Effector CD8-positive, alpha-beta T cell (primary cell): ENCODE measurements around the gene PRTN3.

Experiments
- DNase-seq: peaks from one replicate; lab custom pipeline; 2025; lab: John Stamatoyannopoulos, UW
- total RNA-seq, 4 experiments: gene quantifications; one replicate each; lab custom pipeline; 2026; lab: John Stamatoyannopoulos, UW

The PRTN3 gene, protein sequence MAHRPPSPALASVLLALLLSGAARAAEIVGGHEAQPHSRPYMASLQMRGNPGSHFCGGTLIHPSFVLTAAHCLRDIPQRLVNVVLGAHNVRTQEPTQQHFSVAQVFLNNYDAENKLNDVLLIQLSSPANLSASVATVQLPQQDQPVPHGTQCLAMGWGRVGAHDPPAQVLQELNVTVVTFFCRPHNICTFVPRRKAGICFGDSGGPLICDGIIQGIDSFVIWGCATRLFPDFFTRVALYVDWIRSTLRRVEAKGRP
- total RNA-seq, result 0 to 0.09 (median 0) reads per million in 4 experiments

DNA sequence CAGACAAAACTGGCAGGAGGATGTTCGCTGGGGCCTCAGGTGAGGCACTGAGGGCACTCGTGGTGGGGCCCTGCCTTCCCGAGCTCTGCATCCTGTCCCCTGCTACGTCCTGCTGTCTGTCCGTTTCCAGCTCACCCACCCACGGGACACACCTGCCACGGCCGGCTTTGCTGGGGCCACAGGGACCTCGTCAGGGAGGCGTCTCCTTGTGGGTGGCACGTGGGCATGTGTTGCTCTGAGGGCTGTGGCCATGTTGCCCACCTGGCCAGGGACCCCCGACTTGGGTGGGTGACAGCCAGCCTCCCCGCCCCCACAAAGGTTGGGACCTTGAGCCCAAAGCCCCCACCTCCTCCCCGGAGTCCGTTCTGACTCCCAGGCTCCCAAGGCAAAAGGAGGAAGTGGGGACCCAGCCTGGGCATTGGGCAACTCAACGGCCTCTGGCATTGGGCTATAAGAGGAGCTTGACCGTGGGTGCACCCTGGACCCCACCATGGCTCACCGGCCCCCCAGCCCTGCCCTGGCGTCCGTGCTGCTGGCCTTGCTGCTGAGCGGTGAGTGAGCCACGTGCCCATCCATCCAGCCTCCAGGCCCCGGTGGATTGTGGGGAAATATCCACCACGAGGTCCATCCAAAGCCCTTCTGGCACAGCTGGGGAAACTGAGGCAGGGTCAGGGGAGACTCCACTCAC, at the start of gene PRTN3:
Gene PRTN3 (plus strand): TSS at position 481 of the 688 bp plus-strand sequence. CDS start 10 bp downstream, at position 491.
- DNase-seq, result no peak

DNA sequence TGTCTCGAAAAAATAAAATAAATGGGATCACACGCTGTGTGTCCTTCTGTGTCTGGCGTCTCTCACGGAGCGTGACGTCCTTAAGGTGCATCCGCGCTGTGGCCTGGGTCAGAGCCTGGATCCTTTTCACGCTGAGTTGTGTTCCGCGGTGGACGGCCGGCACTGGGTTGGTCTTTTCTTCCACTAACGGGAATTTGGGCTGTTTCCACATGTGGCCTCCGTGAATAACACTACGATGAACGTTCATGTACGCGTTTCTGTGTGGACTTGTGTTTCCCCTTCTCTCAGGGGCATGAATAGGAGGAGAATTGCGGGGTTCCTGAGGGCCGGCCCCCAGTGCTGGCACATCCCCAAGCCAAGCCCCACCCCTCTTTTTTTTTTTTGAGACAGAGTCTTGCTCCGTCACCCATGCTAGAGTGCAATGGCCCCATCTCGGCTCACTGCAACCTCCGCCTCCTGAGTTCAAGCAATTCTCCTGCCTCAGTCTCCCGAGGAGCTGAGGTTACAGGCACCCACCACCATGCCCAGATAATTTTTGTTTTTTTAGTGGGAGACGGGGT, 49.7 kb upstream of the PRTN3 start:
- DNase-seq, result no peak

DNA sequence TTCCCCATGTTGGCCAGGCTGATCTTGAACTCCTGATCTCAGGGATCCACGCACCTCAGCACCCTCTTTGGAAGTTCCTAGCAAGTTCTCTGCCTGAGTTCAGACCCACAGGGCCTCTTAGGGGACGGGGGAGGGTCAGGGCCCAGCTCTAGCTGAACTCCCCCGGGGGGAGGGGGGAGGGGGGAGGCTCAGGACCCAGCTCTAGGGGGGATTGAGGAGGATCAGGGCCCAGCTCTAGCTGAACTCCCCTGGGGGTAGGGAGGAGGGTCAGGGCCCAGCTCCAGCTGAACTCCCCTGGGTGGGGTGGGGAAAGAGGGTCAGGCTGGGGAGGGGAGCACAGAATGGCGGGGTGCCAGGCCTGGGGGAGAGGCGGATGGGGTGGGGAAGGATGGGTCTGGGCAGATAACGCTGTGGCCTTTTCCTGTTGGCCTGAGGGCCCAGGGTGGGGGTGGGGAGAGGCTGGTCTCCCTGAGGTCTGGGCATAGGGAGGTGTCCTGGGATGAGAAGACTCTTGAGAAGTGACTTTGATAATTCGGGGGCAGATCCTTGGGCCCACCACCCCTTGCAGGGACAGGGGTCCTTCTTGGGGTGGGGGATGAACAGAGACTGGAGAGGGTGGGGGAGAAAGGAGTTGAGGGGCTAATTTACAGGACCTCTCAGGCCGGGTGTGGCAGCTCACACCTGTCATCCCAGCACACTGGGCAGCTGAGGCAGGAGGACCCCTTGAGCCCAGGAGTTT, 49.1 kb upstream of the PRTN3 start:
- DNase-seq, result no peak

DNA sequence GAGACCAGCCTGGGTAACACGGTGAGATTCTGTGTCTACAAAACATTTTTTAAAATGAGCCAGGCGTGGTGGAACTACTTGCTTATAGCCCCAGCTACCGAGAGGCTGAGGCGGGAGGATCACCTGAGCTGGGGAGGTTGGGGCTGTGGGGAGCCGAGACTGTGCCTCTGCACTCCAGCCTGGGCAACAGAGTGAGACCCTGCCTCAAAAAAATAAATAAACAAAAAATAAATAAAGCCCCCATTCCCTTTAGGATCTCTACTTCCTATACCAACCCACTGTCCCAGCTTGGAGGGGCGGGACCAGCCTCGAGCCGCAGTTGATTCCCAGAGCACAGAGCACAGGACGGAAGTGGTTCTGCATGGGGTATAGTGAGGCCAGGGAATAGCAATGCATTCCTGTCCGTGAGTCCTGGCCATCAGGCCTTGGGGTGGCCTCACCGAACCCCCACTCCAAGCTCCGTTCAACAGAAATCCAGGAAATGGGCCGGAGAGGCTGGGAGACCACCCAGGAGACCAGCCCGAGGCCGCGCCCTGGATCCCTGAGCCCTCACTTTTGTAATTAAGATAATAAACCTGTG, 48.4 kb upstream of the PRTN3 start:
- no peak for DNase-seq

DNA sequence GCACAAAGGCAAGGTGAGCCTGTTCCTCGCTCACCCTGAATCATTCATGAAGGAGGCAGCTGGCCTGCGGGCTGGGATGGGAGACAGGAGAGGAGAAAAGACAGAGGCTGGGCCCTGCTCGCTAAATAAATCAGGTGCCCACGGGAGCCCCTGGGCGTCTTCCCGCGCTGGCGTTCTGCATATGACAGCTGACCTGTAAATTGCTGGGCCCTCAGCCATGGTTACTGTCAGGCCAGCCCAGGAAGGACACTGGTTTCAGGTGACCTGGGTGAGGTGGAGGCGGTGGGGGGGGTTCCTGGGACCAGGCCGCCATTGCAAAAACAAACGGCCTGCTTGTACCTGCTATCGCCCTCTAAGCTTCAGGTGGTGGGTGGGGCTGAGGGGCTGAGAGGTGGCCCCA, 47.0 kb upstream of the PRTN3 start:
- DNase-seq, result no peak

DNA sequence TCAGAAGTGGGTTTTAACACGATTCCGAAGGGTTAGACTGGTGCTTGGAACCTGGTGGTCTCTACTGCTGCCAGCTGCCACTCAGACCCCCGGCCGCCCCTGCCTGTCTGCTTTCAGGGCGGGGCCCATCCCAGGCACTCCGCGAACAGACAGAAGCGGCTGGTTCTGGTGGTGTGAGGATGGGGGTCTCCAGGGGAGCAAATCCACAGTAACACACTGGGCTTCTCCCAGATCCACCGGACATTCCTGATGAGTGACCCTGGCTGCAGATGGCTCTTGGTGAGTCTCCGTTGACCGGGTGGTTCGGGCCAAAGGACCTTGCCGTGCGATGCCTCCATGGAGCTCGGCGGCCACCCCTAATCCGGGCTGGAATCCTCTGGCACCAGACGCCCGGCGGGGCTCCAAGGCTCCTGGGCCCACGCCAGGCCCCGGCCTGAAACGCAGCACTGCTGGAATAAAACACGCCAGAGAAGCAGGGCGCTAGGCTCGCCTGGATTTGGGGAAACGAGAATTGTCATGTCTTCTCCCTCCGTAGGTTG, 45.7 kb upstream of the PRTN3 start:
- DNase-seq, result no peak

DNA sequence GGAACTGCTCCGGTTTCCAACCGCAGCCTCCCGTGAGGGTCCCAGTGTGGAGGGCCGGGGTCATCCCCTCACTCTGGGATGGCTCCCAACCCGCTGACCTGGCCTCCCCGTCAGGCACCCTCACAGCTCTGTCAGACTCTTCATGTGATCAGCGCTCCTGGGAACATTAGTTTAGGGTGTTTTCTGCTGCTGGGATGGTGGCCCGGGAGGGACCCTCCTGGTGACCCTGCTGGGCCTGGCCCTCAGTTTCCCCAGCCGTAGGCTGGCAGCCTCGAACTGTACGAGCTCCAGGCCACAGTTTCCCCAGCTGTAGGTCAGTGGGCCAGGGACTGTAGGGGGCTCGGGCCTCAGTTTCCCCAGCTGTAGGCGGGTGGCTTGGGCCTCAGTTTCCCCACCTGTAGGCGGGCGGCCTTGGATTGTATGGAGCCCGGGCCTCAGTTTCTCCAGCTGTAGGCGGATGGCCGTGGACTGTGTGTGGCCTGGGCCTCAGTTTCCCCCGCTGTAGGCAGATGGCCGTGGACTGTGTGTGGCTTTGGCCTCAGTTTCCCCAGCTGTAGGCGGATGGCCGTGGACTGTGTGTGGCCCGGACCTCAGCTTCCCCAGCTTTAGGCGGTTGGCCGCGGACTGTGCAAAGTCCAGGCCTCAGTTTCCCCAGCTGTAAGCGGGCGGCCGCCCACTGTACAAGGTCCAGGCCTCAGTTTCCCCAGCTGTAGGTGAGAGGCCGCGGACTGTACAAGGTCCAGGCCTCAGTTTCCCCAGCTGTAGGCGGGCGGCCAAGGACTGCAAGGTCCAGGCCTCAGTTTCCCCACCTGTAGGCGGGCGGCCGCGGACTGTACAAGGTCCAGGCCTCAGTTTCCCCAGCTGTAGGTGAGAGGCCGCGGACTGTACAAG, 44.9 kb upstream of the PRTN3 start:
- DNase-seq, result no peak

DNA sequence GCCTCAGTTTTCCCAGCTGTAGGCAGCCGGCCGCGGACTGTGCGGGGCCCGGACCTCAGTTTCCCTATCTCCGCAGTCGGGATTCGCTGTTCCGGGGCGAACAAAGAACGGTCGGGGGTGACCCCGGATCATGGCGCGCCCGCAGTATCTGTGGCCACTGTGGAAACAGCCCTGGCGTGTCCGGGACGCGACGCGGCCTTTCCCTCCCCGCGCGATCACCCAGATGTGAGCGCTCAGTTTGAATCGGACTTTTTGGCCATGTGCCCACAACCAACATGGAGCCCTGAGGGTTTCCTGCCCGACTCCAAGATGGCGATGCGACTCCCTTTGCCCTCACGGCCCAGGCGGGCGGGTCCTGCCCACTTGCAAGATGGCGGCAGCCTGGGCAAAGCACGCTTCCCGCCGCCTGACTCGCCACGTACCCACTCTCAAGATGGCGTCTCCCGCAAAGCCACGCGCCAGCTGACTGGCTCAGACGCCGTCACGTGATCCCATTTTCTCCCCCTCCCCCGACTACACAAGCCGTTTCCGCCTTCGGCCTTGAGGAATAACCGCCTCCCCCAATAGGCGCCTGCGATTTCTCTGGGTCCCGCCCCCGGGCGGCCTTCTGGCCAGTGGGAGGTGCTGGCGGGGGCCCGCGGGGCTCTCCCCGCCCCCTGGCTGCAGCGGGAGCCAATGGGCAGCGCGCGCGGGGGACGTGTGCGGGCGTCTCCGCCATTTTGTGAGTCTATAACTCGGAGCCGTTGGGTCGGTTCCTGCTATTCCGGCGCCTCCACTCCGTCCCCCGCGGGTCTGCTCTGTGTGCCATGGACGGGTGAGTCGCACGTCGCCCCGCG, 43.9 kb upstream of the PRTN3 start, which contains the start of gene PTBP1:
Gene PTBP1 (plus strand): TSS at position 761 of the 836 bp plus-strand sequence. CDS start 46 bp downstream, at position 807.
- DNase-seq, result peak; percentile 99

DNA sequence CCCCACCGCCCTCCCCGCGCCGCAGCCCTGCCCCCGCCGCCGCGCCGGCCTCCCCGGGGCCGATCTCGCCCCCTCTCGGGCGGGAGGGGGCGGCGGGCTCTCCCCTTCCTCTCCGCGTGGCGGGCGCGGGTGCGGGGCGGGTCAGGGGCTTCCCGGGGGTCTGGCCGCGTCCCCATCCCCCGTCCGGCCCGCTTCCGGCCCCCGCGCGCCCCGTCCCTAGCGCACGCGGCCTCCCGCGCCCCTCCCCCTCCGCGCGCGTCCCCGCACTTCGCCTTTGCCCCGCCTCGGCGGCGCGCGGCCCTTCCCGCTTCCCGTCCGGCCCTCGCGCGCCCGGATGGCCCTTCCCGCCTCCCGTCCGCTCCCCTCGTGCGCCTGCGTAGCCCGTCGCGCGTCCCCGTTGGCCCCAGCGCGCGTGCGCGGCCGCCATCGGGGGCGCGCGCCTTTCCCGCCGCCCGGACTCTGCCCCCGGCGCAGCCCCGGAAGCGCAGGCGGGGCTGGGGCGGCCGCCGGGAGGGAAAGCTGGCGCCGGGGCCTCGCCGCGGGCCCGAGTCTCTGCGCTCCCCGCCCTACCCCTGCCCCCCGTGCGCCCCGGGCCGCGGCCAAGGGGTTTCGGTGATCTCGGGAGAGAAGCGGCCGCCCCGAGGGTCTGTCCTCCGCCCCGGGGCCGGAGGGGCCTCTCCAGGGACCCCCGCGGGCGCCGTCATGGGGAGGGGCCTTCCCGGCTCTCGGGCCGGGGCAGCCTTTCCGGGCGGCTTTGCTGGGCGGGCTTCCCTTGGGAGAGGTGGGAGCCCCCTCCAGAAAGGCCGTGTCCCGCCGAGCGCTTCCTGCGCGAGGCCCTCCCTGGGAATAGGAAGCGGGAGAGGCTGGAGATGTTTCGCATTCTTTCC, 43.0 kb upstream of the PRTN3 start:
- peak; percentile 74 for DNase-seq

DNA sequence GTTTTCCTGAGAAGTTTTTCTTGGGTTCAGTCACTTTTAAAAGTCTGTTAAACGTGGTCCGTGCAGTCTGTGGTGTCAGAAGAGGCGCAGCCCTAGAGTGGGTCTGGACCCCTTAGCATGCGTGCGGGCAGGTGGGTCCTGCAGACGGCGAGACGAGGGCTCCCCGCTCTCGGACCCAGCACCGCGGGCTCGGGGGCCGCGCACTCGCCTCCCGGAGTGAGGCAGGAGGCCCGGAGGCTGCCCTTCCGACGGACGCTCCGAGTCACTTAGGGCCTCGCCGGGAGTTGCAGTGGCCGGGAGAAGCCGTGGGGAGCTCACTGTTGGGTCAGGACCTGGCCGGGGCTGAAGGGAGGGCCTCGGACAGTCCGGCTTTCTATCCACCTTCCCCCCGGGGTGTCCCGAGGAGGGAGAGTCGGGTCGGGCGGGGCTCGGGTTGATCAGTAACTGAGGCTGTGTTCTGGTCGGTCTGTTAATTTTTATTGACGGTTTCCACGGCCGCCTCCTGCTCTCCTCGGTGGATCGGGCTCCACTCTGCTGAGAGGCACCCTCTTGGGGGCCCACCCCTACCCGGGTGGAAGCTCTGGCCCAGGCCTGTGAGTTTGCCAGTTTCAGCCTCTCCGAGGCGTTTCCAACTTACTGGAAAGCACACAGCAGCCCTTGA, 42.3 kb upstream of the PRTN3 start:
- DNase-seq, result no peak

DNA sequence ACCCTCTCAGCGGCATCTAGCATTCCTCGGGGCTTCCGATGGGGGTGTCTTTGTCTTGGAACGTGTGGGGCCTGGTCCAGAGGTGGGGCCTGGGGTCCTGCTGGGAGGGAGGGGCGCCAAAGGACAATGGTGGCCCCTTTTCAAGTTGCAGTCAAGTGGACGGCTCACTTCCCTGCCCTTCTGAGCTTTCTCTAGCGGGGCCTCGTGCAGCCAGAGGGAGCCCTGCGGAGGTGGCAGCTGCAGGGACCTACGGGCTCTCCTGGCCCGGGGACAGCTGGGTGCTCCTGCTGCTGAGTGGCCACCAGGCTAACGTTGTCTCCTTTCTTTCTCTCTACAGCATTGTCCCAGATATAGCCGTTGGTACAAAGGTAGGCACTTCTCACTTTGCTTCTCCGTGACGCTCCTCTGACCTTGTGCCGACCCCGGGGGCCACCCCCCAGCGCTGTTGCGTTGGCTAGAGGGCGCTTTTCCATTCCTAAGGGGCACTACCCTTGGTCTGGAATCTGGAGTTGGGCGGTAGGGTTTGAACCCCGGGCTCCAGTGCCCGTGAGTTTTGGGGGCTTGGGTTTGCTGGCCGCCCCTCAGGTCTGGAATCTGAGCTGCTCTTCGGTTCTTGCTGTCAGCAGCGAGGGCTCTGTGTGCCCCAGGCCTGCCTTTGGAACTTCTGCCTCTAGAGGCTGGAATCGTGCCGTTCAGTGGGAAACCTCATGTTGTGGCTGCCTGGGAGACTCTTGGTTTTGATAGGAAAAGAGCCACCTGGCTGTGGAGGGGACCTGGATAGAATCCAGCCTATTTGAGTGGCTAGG, 41.5 kb upstream of the PRTN3 start:
- no peak for DNase-seq

DNA sequence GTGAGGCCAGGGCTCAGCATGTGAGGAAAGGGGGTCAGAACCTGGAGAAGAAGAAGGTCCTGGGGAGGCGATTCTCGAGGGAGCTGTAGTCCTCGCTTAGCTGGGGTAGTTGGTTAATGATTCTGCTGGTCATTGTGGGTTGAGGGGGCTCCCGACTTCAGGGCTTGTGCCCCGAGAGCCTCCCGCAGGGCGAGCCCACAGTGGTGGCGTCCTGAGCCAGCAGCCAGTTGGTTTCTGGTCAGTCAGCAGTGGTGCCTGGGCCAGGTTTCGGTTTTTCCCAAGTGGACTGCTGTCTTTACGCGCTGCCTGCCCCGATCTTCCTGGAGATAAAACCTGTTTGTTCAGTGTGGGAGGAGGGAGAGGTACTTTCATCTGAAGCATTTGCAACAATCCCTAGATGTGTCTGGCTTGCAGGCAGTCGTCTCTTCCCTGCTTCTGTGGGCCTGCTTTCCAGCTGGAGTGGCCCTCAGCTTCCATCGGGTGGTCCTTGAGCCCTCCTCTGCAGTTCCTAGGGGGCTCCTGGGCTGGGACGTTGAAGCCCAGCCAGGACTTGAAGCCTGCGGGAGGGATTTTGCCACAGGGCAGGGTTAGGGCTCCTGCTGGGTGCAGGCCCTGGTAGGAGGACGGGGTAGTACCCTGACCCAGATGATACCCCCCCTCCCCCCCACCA, 40.3 kb upstream of the PRTN3 start:
- DNase-seq, result no peak

DNA sequence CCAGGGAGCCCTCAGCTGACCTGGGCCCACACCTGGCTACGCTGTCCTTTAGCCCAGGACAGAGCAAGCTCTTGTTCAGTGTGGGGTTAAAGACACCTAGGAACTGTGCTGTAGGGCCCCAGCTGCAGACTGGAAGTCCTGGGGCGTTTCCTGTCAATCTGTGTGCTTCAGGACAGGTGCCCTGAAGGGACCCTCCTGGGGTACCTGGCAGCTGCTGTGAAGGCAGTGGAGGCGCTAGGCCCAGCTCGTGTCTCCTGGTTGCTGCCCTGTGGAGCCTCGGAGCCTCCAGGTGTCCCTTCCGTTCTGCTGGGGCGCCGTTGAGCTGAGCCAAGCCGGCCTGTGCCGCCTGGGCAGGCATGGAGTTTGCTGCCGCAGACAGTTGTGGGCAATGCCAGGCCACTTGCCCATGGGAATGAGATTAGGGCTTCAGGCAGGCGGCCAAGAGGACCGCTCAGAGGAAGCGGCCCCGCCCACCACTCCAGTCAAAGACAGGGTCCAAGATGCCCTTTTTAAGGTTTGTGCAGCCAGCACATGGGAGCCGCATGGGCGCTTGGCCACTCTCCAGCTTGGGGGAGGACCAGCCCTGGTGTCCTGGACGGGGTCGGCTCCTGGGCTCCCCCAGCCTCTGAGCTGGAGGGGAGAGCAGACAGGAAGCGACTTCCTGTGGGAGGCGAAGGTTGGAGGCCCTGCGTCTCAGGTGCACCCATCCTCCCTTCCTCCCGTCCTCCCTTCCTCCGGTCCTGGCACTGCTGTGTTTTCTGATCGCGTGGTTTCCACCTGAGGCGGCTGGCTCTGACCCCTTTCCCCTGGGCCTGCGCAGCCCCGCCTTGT, 39.6 kb upstream of the PRTN3 start:
- no peak for DNase-seq

DNA sequence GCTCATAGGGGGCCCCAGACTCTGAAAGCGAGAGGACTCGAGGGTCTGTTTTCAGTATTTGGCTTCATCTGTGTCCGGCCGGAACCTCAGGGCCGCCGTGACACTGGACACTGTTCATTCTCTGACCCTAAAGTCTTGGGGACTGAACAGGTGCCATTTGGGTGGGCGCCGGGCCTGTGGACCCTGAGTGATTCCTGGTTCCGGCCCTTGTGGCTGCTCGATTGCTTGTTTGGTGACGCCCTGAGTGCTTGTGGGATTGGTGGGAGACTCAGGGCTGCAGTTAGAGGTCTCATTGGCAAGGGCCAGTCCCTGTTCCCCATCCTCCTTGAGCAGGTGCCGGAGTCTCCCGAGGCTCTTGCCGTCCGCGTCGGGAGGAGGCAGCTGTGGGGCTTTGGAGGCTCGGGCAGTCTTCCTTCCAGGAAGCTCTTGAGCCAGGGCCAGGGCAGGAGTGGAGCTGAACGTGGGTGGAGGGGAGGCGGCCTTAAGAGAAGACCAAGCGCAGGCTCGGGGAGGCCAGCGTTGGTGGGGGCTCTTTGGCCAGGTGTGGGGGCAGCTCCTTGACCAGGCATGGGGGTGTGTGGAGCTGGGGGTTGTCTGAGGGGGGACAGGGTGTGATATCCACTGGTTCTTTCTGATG, 38.8 kb upstream of the PRTN3 start:
- DNase-seq, result no peak

DNA sequence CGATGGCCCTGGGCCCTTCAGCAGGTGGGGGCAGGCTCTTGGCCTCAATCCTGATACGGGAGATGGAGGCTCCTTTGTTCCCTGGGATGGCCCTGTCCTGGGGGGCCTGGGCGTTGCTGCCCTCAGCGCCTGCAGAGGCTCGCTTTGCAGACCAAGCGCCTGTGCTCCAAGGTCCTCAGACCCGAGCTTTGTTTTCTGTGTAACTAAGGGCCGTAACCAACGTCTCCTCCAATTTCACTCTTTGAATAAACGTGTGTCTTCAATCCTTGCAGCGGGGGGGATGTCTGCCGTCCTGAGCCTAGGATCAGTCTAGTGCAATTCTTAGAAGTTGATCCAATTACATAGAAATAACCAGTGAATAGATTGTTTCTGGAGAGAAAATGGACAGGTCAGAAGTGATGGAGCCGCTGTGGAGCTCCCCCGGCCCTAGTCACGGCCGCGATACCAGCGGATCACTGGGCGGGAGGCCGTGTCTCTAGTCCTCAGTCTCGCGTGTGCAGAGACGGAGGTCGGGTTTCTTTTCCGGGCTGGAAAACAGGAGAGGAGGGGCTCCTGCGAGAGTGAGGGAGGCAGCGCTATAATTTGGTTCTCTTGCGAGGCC, 38.2 kb upstream of the PRTN3 start:
- DNase-seq, result no peak
